Thoracic aorta (tissue), 2 donors: ENCODE data around the gene DYDC2. TPM values are rescaled to one million over a fixed set of nuclear protein-coding genes. Genes with fewer than 3 reads are reported as not detected.
"Not testable (repeated sequence)": the region's sequence is repeated elsewhere in the genome, so short reads cannot be mapped to it uniquely, and the experiment has no call there.

Source experiments
- ATAC-seq: fragments of 150-250 bp; one replicate; pipeline ENCODE4 v1.8.0; 2017; ENCODE audit warnings: low read depth; ENCODE audit not compliant: insufficient number of reproducible peaks, low FRiP score
- DNase-seq: peaks from one replicate; pipeline ENCODE4 v3.0.0-alpha.2; 2020; ENCODE audit warnings: low spot score
- H3K27ac ChIP-seq, 2 donors: fragments of 200-600 bp; sonication (generic); 1 replicate in 1 of 2; 2 replicates in 1 of 2; pipeline ENCODE4 v1.5.1; 2016; ENCODE audit warnings: mild to moderate bottlenecking in 2 of 2, moderate library complexity in 2 of 2
- H3K27me3 ChIP-seq: fragments of 200-600 bp; sonication (generic); replicated peaks from 2 replicates; pipeline ENCODE4 v1.6.0; 2016; ENCODE audit warnings: mild to moderate bottlenecking; ENCODE audit not compliant: insufficient read depth
- H3K36me3 ChIP-seq: fragments of 200-600 bp; sonication (generic); one replicate; pipeline ENCODE4 v1.5.1; 2016
- H3K4me1 ChIP-seq, 2 donors: fragments of 200-600 bp; sonication (generic); 1 replicate in 1 of 2; 2 replicates in 1 of 2; pipeline versions ENCODE4 v1.5.1 to v1.6.0; 2016; ENCODE audit warnings: low read depth in 2 of 2, mild to moderate bottlenecking in 1 of 2; ENCODE audit not compliant: control insufficient read depth in 1 of 2
- H3K4me3 ChIP-seq: fragments of 200-600 bp; sonication (generic); 2 replicates; pipeline ENCODE4 v1.5.1; 2016; ENCODE audit warnings: mild to moderate bottlenecking
- H3K9me3 ChIP-seq: fragments of 200-600 bp; sonication (generic); 2 replicates; pipeline ENCODE4 v1.5.1; 2016
- total RNA-seq, 2 donors: library from RNA; depleted of rRNA; stranded (reverse); fragments of >200 nt; gene quantifications; one replicate each; pipeline versions ENCODE4 v1.1.0 to v1.2.3, GENCODE V29; 2016
- TF ChIP-seq, protein P1 (sequence below): fragments of 200-600 bp; sonication (generic); IDR thresholded peaks from one replicate; pipeline ENCODE4 v1.5.1; 2019; ENCODE audit warnings: antibody characterized with exemption

Gene DYDC2
- total RNA-seq, 2 donors from 2014 or later, result not detected

DNA sequence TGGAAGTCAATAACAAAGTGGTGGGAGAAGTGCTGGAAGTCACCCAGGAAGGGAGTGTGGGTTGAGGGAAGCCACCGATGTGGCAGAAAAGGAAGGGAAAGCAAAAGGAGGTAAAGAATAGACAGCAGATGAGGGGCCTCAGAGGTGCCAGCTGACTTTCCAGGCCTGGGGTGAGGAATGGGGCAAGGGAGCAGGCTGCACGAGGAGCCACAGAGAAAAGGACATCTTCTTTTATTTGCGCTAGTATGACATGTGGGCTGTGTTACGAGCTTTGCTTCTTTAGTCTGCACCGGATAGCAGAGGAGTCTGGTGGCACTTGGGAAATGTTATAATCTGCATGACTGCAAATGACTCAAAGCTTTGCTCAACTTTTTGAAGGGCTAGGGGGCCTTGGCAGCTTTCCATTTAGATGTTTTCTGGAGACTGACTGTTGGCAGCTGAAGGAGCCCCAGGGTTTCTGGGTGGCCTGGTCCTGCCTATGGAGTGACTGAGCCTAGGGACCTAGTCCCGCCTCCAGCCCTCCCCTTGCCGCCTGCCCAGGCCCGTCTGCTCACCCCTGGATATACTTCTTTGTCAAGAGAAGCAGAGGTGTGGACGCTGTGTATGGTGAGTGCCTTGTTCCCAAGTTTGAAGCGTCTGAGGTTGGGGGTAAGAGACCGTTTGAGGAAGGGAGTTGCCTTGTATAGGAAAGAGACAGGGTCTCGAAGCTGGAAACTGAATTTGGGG, 56.9 kb downstream of the DYDC2 start:
- no peak for ATAC-seq
- H3K4me1 ChIP-seq, result peaks cover 31 to 64% of the 10 kb centered on the region in 2 donors
- no peaks in the 10 kb centered on the region for H3K9me3 ChIP-seq
- H3K4me3 ChIP-seq, result no peak overlapping the region
- no peaks in the 10 kb centered on the region for H3K36me3 ChIP-seq
- TF ChIP-seq, protein P1, sequence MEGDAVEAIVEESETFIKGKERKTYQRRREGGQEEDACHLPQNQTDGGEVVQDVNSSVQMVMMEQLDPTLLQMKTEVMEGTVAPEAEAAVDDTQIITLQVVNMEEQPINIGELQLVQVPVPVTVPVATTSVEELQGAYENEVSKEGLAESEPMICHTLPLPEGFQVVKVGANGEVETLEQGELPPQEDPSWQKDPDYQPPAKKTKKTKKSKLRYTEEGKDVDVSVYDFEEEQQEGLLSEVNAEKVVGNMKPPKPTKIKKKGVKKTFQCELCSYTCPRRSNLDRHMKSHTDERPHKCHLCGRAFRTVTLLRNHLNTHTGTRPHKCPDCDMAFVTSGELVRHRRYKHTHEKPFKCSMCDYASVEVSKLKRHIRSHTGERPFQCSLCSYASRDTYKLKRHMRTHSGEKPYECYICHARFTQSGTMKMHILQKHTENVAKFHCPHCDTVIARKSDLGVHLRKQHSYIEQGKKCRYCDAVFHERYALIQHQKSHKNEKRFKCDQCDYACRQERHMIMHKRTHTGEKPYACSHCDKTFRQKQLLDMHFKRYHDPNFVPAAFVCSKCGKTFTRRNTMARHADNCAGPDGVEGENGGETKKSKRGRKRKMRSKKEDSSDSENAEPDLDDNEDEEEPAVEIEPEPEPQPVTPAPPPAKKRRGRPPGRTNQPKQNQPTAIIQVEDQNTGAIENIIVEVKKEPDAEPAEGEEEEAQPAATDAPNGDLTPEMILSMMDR, result no peak
- no peak for DNase-seq
- H3K27ac ChIP-seq, result peak overlapping the region in 1 of 2 donors; percentile 14
- no peaks in the 10 kb centered on the region for H3K27me3 ChIP-seq

DNA sequence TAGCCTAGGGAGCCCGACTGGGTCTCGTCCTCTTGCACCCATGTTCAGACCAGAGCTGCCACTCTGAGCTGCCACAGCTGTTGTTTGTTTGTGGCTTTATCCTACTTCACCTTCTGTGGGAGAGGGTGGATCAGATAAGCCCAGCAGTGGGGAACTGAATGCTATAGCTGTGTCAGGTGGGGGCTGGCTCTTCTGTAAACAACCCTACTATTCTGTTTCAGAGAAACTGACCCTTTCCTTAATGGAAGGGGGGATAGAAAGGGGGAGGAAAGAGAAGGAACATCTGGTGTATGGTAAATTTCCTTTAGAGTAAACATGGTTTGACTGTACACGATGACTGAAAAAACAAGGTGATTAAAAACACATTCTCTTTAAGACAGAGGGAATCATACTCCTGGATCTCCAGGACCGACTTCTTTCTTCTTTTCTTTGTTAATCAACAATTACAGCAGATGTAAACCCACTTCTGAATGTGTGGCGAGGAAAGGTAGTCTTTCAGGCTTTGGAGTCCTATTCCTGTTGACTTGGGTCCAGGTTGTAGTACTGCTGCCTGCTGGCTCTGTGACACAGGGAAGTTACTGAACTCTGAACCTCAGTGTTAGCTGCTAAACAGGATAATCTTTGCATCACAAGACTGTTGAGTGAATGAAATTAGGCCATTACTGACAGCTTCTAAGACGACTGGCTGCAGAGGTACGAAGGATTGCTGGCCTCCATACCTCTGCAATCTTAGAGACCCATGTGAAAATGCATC, 57.7 kb downstream of the DYDC2 start:
- Histone ChIP-seq H3K36me3 (no peaks in the 10 kb centered on the region), H3K27ac (no peak overlapping the region), H3K4me3 (no peak overlapping the region), H3K4me1 (peaks cover 31 to 57% of the 10 kb centered on the region in 2 donors), H3K27me3 (no peaks in the 10 kb centered on the region), H3K9me3 (no peaks in the 10 kb centered on the region)
- ATAC-seq (no peak), DNase-seq (no peak)
- TF ChIP-seq, protein P1, result no peak

DNA sequence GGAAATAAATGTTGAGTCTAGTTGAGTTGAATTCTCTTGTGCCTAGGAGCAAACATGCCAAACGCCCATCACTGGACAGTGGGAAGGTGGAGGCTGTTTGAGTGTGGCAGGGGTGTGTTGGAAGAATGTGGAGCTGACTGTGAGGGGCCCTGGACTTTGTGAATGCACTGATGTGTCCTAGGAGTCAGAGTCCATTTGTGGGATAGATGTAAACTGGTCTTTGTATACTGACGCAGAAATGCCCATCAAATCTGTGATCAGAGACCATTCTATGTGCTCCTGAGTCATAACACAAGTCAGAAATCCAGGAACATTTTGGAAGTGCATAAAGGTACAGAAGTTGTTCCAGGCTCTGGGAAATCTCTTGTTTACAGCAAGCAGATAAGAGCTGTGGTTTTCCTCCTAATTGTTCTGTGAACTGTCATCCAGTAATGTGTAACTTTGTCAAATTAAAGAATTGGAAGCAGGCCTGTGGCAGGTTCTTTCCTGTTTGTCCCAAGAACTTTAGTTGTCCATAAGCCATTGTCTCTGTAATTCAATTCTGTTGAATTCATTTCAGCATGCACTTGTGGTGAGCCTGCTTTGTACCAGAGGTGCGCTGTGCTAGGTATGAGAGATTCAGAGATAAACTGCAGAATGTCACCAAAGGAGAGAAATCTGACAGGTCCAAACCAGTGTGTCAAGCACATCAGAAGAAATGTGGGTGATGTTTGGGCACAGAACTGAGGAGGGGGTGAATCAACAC, 59.3 kb downstream of the DYDC2 start:
- Histone ChIP-seq H3K4me1 (peaks cover 28 to 41% of the 10 kb centered on the region in 2 donors), H3K9me3 (no peaks in the 10 kb centered on the region)
- no peak for ATAC-seq

DNA sequence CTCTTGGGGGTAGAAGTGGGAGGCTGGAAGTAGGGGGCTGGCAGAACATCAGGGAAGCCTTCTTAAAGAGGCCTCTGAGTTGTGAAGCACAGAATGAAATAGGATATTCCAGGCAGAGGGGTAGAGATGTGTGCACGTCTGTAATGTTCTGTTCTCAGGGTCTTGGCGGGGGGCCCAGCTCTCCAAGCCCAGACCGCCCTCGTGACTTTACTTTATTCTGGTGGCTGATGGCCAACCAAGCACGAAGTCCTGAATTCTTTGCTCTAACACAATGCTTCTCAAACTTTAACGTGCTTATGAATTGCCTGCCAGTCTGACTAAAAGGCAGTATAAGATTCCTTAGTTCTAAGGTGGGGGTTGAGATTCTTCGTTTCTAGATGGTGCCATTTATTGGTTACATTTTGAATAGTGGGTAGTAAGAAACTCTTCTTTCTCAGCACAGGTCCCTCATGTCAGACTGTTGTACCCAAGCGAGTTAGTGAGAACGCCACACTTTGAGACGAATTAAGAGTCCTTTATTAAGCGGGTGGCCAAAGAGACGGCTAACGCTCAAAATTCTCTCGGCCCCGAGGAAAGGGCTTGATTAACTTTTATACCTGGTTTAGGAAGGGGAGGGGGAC, 60.0 kb downstream of the DYDC2 start:
- Histone ChIP-seq H3K36me3 (no peaks in the 10 kb centered on the region), H3K27me3 (no peaks in the 10 kb centered on the region), H3K4me3 (no peak overlapping the region), H3K27ac (no peak overlapping the region), H3K9me3 (no peaks in the 10 kb centered on the region), H3K4me1 (peaks cover 21 to 39% of the 10 kb centered on the region in 2 donors)
- DNase-seq, result no peak
- TF ChIP-seq, protein P1, result no peak
- no peak for ATAC-seq

More for the DNA sequence above, 59.3 kb downstream of the DYDC2 start:
- no peak for DNase-seq
- no peaks in the 10 kb centered on the region for H3K36me3 ChIP-seq
- H3K27me3 ChIP-seq, result no peaks in the 10 kb centered on the region
- H3K4me3 ChIP-seq, result no peak overlapping the region
- TF ChIP-seq, protein P1, result no peak
- H3K27ac ChIP-seq, result no peak overlapping the region

DNA sequence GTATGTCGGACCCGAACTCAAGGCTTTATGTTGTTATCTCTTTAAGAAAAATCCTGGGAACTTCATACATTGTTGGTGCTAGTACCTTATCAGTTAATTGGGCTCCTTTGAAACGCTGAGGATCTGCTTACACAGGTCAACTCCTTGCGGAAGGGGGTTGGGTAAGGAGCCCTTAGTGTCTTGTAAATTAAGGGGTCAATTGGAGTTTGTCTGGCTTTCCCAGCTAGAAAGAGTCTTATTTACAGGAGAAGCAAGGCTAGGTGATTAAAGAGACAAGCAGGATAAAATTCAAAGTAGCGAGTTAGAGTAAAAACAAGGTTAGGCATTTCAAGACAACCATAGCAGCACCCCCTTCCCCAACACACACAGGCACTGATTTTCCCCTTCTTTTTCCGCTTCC, 60.7 kb downstream of the DYDC2 start:
- not testable (repeated sequence) for H3K27me3 ChIP-seq, H3K36me3 ChIP-seq, H3K9me3 ChIP-seq, H3K4me3 ChIP-seq, H3K27ac ChIP-seq, ATAC-seq, DNase-seq
- peaks cover 19 to 39% of the 10 kb centered on the region in 2 donors for H3K4me1 ChIP-seq

Other genes with a start within 250 kb of the DYDC2 start
- gene PLAC9, start 224.1 kb upstream of the DYDC2 start, total RNA-seq, result 100 to 1,000 TPM in 1 of 2 donors, 10 to 100 TPM in 1; 42.7 to 123 TPM
- 100 to 1,000 TPM; 130 to 198 TPM for gene ANXA11, start 151.2 kb upstream of the DYDC2 start, total RNA-seq
- gene MAT1A, start 67.1 kb upstream of the DYDC2 start, total RNA-seq, result not detected
- gene DYDC1, start within 50 bp of the DYDC2 start, total RNA-seq, result not detected
- gene PRXL2A, start 51.8 kb downstream of the DYDC2 start, total RNA-seq, result 10 to 100 TPM; 23.5 to 24.1 TPM
- gene TSPAN14, start 97.5 kb downstream of the DYDC2 start, total RNA-seq, result 10 to 100 TPM; 38.2 to 40.1 TPM
- under 1 TPM in 1 of 2 donors, not detected in 1; 0.92 TPM for gene SH2D4B, start 181.1 kb downstream of the DYDC2 start, total RNA-seq